CD14-positive monocyte (primary cell): ENCODE results near the gene PSMB7. TPM values are rescaled to one million over a fixed set of nuclear protein-coding genes. Genes with fewer than 3 reads are reported as not detected.
A peak's percentile ranks its signal among the peaks of the same experiment; 100 is the strongest.

Experiments used
- DNase-seq, 3 donors: peaks; one replicate each; pipeline ENCODE4 v3.0.0-alpha.2; 2011 to 2022
- H2AFZ ChIP-seq: 2 replicates; pipeline ENCODE4 v1.6.0; 2012; ENCODE audit warnings: mild to moderate bottlenecking, low read depth, low read length, inconsistent platforms; ENCODE audit not compliant: insufficient read depth, poor library complexity, severe bottlenecking
- H3K27ac ChIP-seq, 2 donors: 1 replicate in 1 of 2; 2 replicates in 1 of 2; pipeline ENCODE4 v1.5.1; 2012 to 2013; ENCODE audit warnings: low read length in 2 of 2, control low read depth in 1 of 2, inconsistent platforms in 1 of 2, low read depth in 1 of 2, mild to moderate bottlenecking in 1 of 2
- H3K27me3 ChIP-seq, 2 donors: one replicate each; pipeline versions ENCODE4 v1.6.0 to v1.6.1; 2011 to 2013; ENCODE audit warnings: low read length in 2 of 2; ENCODE audit not compliant: control insufficient read depth in 2 of 2, insufficient read depth in 2 of 2
- H3K36me3 ChIP-seq, 2 donors: replicated peaks in 1 of 2; 1 replicate in 1 of 2; 2 replicates in 1 of 2; pipeline versions ENCODE4 v1.5.1 to v1.6.1; 2012 to 2013; ENCODE audit warnings: low read length in 2 of 2, control low read depth in 1 of 2, inconsistent platforms in 1 of 2, mild to moderate bottlenecking in 1 of 2; ENCODE audit not compliant: insufficient read depth in 2 of 2, control insufficient read depth in 1 of 2
- H3K4me1 ChIP-seq, 2 donors: 1 replicate in 1 of 2; 2 replicates in 1 of 2; pipeline versions ENCODE4 v1.5.1 to v1.6.1; 2012 to 2013; ENCODE audit warnings: low read length in 2 of 2, control low read depth in 1 of 2, inconsistent platforms in 1 of 2, mild to moderate bottlenecking in 1 of 2, moderate library complexity in 1 of 2; ENCODE audit not compliant: insufficient read depth in 2 of 2, control insufficient read depth in 1 of 2
- H3K4me2 ChIP-seq: replicated peaks from 2 replicates; pipeline ENCODE3; 2012; ENCODE audit warnings: low read length, moderate library complexity, mild to moderate bottlenecking; ENCODE audit not compliant: poor library complexity, severe bottlenecking; ENCODE audit errors: extremely low read depth
- H3K4me3 ChIP-seq, 3 experiments: fragments of 200-600 bp in 1 of 3; sonication (generic) in 1 of 3; replicated peaks in 1 of 3; 1 replicate in 2 of 3; 2 replicates in 1 of 3; pipeline ENCODE4 v1.5.1; 2011 to 2013; ENCODE audit warnings: low read length in 3 of 3, mild to moderate bottlenecking in 3 of 3, control low read depth in 2 of 3, low read depth in 2 of 3, inconsistent platforms in 1 of 3, moderate library complexity in 1 of 3
- H3K79me2 ChIP-seq: 2 replicates; pipeline ENCODE4 v1.6.0; 2012; ENCODE audit warnings: mild to moderate bottlenecking, control low read depth, inconsistent platforms, low read length, moderate library complexity; ENCODE audit not compliant: insufficient read depth
- H3K9ac ChIP-seq: 2 replicates; pipeline ENCODE4 v1.6.0; 2017; ENCODE audit warnings: low read length, mild to moderate bottlenecking; ENCODE audit not compliant: insufficient read depth, poor library complexity, severe bottlenecking
- H3K9me3 ChIP-seq, 2 donors: replicated peaks in 1 of 2; 1 replicate in 1 of 2; 2 replicates in 1 of 2; pipeline versions ENCODE4 v1.5.1 to v1.6.1; 2012 to 2013; ENCODE audit warnings: low read length in 2 of 2, control low read depth in 1 of 2; ENCODE audit not compliant: control insufficient read depth in 1 of 2, insufficient read depth in 1 of 2
- H4K20me1 ChIP-seq: 2 replicates; pipeline ENCODE4 v1.6.0; 2012; ENCODE audit warnings: mild to moderate bottlenecking, low read length, control low read depth, moderate library complexity; ENCODE audit not compliant: insufficient read depth
- H3K27ac Mint-ChIP-seq, 7 donors: one replicate each; pipeline ENCODE4 v1.8.0; 2020; ENCODE audit warnings: mild to moderate bottlenecking in 7 of 7, mixed read lengths in 7 of 7, moderate library complexity in 6 of 7, inconsistent platforms in 2 of 7
- H3K27me3 Mint-ChIP-seq, 3 donors: one replicate each; pipeline ENCODE4 v1.8.0; 2021 to 2022; ENCODE audit warnings: low read depth in 3 of 3, mild to moderate bottlenecking in 3 of 3, mixed read lengths in 3 of 3, moderate library complexity in 3 of 3, inconsistent platforms in 1 of 3
- H3K36me3 Mint-ChIP-seq, 2 donors: one replicate each; pipeline ENCODE4 v1.8.0; 2020; ENCODE audit warnings: mixed read lengths in 2 of 2, inconsistent platforms in 1 of 2, mild to moderate bottlenecking in 1 of 2
- H3K4me1 Mint-ChIP-seq: one replicate; pipeline ENCODE4 v1.8.0; 2020; ENCODE audit warnings: mild to moderate bottlenecking, mixed read lengths
- H3K4me3 Mint-ChIP-seq, 2 donors: one replicate each; pipeline ENCODE4 v1.8.0; 2020; ENCODE audit warnings: mild to moderate bottlenecking in 2 of 2, mixed read lengths in 2 of 2, moderate library complexity in 1 of 2
- H3K9me3 Mint-ChIP-seq, 7 donors: one replicate each; pipeline ENCODE4 v1.8.0; 2020 to 2022; ENCODE audit warnings: mixed read lengths in 7 of 7, mild to moderate bottlenecking in 6 of 7, moderate library complexity in 6 of 7, inconsistent platforms in 2 of 7
- WGBS: methylation state at CpG from one replicate; pipeline ENCODE4 v1.1.5; 2013; ENCODE audit warnings: missing lambda C conversion rate; ENCODE audit not compliant: insufficient coverage; 5-methylcytosine and 5-hydroxymethylcytosine counted together
- intact Hi-C, 2 donors: fragments of 100-400 bp; cut with micrococcal nuclease; formaldehyde crosslinking; loops; one replicate each; pipeline versions ENCODE4 v1.15.0 to v1.15.1; 2023
- polyA plus RNA-seq, 3 donors: library from polyadenylated mRNA; depleted of rRNA in 1 of 3; unstranded in 2 of 3; stranded (reverse) in 1 of 3; fragments of 300-500 nt in 2 of 3; fragments of >200 nt in 1 of 3; fragmentation: Illumina TruSeq in 2 of 3; gene quantifications; 1 replicate in 2 of 3; 2 replicates in 1 of 3; pipeline ENCODE4 v1.2.3, GENCODE V29; 2012 to 2021
- TF ChIP-seq, protein P1 (sequence below): fragments of 200-600 bp; IDR thresholded peaks from one replicate; pipeline ENCODE4 v1.8.0; 2022; ENCODE audit warnings: antibody characterized with exemption, mild to moderate bottlenecking

PSMB7 gene
- polyA plus RNA-seq, 3 donors: 129 to 194 (median 191) TPM

DNA sequence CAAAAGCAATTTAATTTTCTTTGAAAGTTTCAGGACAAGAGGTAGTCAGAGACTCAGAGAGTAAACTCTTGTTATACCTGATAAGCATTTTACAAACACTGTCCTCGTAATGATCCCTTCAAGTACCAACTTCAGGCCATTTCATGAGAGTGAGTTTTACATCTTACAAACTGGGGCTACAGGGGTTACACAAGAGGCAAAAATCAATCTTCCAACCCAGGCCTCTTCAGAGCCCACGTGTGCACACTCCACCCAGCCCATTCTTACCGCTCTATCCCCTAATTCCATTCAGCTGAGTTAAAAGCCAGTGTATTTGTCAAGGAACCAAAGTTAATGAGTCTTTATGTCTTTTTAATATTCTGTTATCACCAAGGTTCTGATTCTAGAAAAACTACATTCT is 46.5 kb downstream of the PSMB7 start:
- no peak for DNase-seq
- Mint-ChIP-seq H3K4me1 (peaks cover 64% of the 10 kb centered on the region), H3K4me3 (no peak overlapping the region), H3K36me3 (peaks cover 32 to 43% of the 10 kb centered on the region in 2 donors), H3K27me3 (no peaks in the 10 kb centered on the region), H3K27ac (peak overlapping the region in 1 of 7 donors; percentile 15), H3K9me3 (peaks cover 0 to 1% (median 0%) of the 10 kb centered on the region in 7 donors)
- no peak overlapping the region for H2AFZ ChIP-seq
- no peak overlapping the region for H3K9ac ChIP-seq
- H3K79me2 ChIP-seq: peaks cover 99% of the 10 kb centered on the region
- TF ChIP-seq, protein P1, sequence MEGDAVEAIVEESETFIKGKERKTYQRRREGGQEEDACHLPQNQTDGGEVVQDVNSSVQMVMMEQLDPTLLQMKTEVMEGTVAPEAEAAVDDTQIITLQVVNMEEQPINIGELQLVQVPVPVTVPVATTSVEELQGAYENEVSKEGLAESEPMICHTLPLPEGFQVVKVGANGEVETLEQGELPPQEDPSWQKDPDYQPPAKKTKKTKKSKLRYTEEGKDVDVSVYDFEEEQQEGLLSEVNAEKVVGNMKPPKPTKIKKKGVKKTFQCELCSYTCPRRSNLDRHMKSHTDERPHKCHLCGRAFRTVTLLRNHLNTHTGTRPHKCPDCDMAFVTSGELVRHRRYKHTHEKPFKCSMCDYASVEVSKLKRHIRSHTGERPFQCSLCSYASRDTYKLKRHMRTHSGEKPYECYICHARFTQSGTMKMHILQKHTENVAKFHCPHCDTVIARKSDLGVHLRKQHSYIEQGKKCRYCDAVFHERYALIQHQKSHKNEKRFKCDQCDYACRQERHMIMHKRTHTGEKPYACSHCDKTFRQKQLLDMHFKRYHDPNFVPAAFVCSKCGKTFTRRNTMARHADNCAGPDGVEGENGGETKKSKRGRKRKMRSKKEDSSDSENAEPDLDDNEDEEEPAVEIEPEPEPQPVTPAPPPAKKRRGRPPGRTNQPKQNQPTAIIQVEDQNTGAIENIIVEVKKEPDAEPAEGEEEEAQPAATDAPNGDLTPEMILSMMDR: no peak
- H4K20me1 ChIP-seq: peaks cover 88% of the 10 kb centered on the region
- intact Hi-C loops: no loop called here
- no peaks in the 10 kb centered on the region for H3K27me3 ChIP-seq
- H3K36me3 ChIP-seq: peaks cover 8 to 36% of the 10 kb centered on the region in 2 donors
- H3K27ac ChIP-seq: no peak overlapping the region
- H3K4me1 ChIP-seq: peaks cover 20 to 38% of the 10 kb centered on the region in 2 donors
- H3K9me3 ChIP-seq: no peaks in the 10 kb centered on the region
- 83% methylated on average over 1 of the region's 3 CpGs for WGBS
- H3K4me3 ChIP-seq: no peak overlapping the region
- no peak overlapping the region for H3K4me2 ChIP-seq

DNA sequence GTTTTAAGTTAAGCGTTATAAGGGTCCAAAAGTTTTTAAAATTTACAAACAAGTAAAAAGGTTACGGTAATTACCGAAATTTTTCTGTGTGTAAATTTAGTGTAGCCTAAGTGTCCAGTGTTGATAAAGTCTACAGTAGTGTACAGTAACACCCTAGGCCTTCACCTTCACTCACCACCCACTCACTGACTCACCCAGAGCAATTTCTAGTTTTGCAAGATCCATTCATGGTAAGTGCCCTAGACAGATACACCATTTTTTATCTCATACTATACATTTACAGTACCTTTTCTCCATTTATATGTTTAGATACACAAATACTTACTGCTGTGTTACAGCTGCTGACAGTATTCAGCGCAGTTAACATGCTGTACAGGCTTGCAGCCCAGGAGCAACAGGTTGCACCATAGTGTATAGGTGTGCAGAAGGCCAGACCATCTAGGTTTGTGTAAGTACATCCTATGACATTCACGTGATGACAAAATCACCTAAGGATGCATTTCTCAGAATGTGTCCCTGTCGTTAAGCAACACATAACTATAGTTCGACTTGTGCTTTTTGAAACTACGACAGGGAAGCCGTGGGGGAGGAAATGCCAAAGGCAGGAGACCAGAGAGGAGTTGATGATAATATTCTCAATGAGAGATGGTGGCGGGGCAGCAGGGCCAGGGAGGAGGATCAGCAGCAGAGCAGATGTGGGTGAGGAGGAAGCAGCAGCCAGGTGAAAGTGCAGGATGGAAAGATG is 48.6 kb downstream of the PSMB7 start:
- H3K27me3 ChIP-seq: no peaks in the 10 kb centered on the region
- no peak overlapping the region for H3K27ac ChIP-seq
- H4K20me1 ChIP-seq: peaks cover 92% of the 10 kb centered on the region
- peaks cover 0 to 1% (median 0%) of the 10 kb centered on the region in 7 donors for H3K9me3 Mint-ChIP-seq
- peaks cover 18 to 31% of the 10 kb centered on the region in 2 donors for H3K4me1 ChIP-seq
- no peak overlapping the region for H3K4me3 ChIP-seq
- no peak overlapping the region for H3K4me3 Mint-ChIP-seq
- no peaks in the 10 kb centered on the region for H3K9me3 ChIP-seq
- H3K36me3 ChIP-seq: peaks cover 13 to 48% of the 10 kb centered on the region in 2 donors
- no peaks in the 10 kb centered on the region for H3K27me3 Mint-ChIP-seq
- H3K4me2 ChIP-seq: no peak overlapping the region
- peaks cover 39 to 41% of the 10 kb centered on the region in 2 donors for H3K36me3 Mint-ChIP-seq
- 10% methylated on average over 3 of the region's 10 CpGs for WGBS
- H2AFZ ChIP-seq: no peak overlapping the region
- H3K27ac Mint-ChIP-seq: peak overlapping the region in 3 of 7 donors; percentile 6 to 55 (median 38)
- TF ChIP-seq, protein P1: no peak
- no peak overlapping the region for H3K9ac ChIP-seq
- intact Hi-C loops: no loop called here
- peaks cover 99% of the 10 kb centered on the region for H3K79me2 ChIP-seq
- no peak for DNase-seq
- peaks cover 50% of the 10 kb centered on the region for H3K4me1 Mint-ChIP-seq
